OCI-LY3 (cell line): ENCODE data around the gene INPP5A.

ENCODE experiments used
- EZH2phosphoT487 ChIP-seq: fragments of 200-600 bp; shearing (Covaris generic); IDR thresholded peaks from 2 replicates; pipeline ENCODE4 v1.6.1; 2018; ENCODE audit warnings: antibody characterized with exemption, mixed run types, low read depth
- TF ChIP-seq, protein P1 (sequence below): fragments of 200-600, 300-600 bp; sonication (generic); IDR thresholded peaks from 2 replicates; pipeline ENCODE4 v1.5.1; 2014; ENCODE audit warnings: antibody characterized with exemption, low read length, low read depth

DNA sequence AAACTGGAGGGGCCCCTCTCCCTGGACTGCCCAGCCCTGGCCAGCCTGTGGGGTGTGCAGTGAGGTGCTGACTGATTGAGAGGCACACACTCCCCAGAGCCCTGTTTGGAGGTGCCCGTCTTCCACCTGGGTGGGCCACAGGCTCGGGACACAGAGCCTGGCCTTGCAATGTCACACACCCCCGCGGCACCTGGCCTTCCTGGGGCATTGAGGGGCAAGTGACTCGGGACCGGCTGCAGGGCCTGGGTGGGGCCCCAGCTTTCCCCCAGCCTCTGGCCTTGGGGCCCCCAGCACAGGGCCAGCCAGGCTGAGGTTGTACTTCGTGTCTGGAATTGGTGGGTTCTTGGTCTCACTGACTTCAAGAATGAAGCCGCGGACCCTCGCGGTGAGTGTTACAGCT is 262.3 kb downstream of the INPP5A start:
- TF ChIP-seq, protein P1, sequence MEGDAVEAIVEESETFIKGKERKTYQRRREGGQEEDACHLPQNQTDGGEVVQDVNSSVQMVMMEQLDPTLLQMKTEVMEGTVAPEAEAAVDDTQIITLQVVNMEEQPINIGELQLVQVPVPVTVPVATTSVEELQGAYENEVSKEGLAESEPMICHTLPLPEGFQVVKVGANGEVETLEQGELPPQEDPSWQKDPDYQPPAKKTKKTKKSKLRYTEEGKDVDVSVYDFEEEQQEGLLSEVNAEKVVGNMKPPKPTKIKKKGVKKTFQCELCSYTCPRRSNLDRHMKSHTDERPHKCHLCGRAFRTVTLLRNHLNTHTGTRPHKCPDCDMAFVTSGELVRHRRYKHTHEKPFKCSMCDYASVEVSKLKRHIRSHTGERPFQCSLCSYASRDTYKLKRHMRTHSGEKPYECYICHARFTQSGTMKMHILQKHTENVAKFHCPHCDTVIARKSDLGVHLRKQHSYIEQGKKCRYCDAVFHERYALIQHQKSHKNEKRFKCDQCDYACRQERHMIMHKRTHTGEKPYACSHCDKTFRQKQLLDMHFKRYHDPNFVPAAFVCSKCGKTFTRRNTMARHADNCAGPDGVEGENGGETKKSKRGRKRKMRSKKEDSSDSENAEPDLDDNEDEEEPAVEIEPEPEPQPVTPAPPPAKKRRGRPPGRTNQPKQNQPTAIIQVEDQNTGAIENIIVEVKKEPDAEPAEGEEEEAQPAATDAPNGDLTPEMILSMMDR, result no peak
- no peak for TF ChIP-seq EZH2phosphoT487
